Uterus (tissue), 4 donors: ENCODE measurements around the gene ARHGEF17. TPM values are rescaled to one million over a fixed set of nuclear protein-coding genes. Genes with fewer than 3 reads are reported as not detected.

Experiments used
- DNase-seq, 2 donors: peaks; one replicate each; pipeline ENCODE4 v3.0.0-alpha.2; 2019 to 2020
- H3K27ac ChIP-seq, 2 donors: fragments of 200-600 bp; sonication (generic); 1 replicate in 1 of 2; 2 replicates in 1 of 2; pipeline ENCODE4 v1.5.1; 2016 to 2018
- H3K27me3 ChIP-seq, 2 donors: fragments of 200-600 bp; sonication (generic); one replicate each; pipeline ENCODE4 v1.5.1; 2018 to 2019; ENCODE audit warnings: control low read depth in 1 of 2
- H3K36me3 ChIP-seq, 2 donors: fragments of 200-600 bp; sonication (generic); one replicate each; pipeline ENCODE4 v1.5.1; 2019; ENCODE audit warnings: control low read depth in 1 of 2
- H3K4me1 ChIP-seq, 2 donors: fragments of 200-600 bp; sonication (generic); one replicate each; pipeline ENCODE4 v1.5.1; 2018 to 2019; ENCODE audit warnings: control low read depth in 1 of 2
- H3K4me3 ChIP-seq, 2 donors: fragments of 200-600 bp; sonication (generic); 1 replicate in 1 of 2; 2 replicates in 1 of 2; pipeline ENCODE4 v1.5.1; 2018 to 2019; ENCODE audit warnings: mild to moderate bottlenecking in 1 of 2
- H3K9me3 ChIP-seq, 2 donors: fragments of 200-600 bp; sonication (generic); one replicate each; pipeline ENCODE4 v1.5.1; 2019; ENCODE audit warnings: control low read depth in 1 of 2
- POLR2A ChIP-seq, 2 donors: fragments of 450-650 bp; IDR thresholded peaks; one replicate each; pipeline ENCODE4 v1.6.1; 2016; ENCODE audit warnings: antibody characterized with exemption in 2 of 2, mild to moderate bottlenecking in 1 of 2, moderate library complexity in 1 of 2
- intact Hi-C: fragments of 100-400 bp; cut with DNase I; formaldehyde crosslinking; loops from one replicate; pipeline ENCODE4 v1.15.1; 2023; ENCODE audit warnings: low total_unique reads
- total RNA-seq, 4 donors: library from RNA; depleted of rRNA in 3 of 4; stranded (reverse); fragments of >200 nt in 3 of 4; gene quantifications; one replicate each; pipeline versions ENCODE4 v1.1.0 to v1.2.4, GENCODE V29; 2014 to 2023
- TF ChIP-seq, protein P1 (sequence below), 4 experiments: fragments of 200-600 bp in 2 of 4; fragments of 450-650 bp in 2 of 4; sonication (generic) in 2 of 4; IDR thresholded peaks; one replicate each; pipeline ENCODE4 v1.5.1; 2016 to 2019; ENCODE audit warnings: antibody characterized with exemption in 4 of 4, mild to moderate bottlenecking in 2 of 4, moderate library complexity in 1 of 4
- donor health status: DM: yes; HTN: yes; CAD: no.

ARHGEF17 gene
- total RNA-seq, 4 donors from 2014 or later = 17.9 to 174 (median 58.6) TPM

- no peak for DNase-seq
- intact Hi-C loops = no loop called here
- Histone ChIP-seq H3K27ac (no peak overlapping the region), H3K36me3 (no peaks in the 10 kb centered on the region), H3K9me3 (no peaks in the 10 kb centered on the region), H3K4me3 (no peak overlapping the region), H3K4me1 (peaks cover 0 to 9% of the 10 kb centered on the region in 2 donors), H3K27me3 (no peaks in the 10 kb centered on the region)
- TF ChIP-seq, protein P1, sequence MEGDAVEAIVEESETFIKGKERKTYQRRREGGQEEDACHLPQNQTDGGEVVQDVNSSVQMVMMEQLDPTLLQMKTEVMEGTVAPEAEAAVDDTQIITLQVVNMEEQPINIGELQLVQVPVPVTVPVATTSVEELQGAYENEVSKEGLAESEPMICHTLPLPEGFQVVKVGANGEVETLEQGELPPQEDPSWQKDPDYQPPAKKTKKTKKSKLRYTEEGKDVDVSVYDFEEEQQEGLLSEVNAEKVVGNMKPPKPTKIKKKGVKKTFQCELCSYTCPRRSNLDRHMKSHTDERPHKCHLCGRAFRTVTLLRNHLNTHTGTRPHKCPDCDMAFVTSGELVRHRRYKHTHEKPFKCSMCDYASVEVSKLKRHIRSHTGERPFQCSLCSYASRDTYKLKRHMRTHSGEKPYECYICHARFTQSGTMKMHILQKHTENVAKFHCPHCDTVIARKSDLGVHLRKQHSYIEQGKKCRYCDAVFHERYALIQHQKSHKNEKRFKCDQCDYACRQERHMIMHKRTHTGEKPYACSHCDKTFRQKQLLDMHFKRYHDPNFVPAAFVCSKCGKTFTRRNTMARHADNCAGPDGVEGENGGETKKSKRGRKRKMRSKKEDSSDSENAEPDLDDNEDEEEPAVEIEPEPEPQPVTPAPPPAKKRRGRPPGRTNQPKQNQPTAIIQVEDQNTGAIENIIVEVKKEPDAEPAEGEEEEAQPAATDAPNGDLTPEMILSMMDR (IDR thresholded peaks at IDR 0.05) = no peak
- no peak for TF ChIP-seq POLR2A (IDR thresholded peaks at IDR 0.05)
Measured at GRCh38 chr11:73379189-73379880, 71.3 kb downstream of the ARHGEF17 start.

GRCh38 chr11:73380331-73380730 lies 72.3 kb downstream of the ARHGEF17 start:
- peaks cover 0 to 9% of the 10 kb centered on the region in 2 donors for H3K4me1 ChIP-seq
- TF ChIP-seq, protein P1 (IDR thresholded peaks at IDR 0.05) = no peak
- TF ChIP-seq POLR2A (IDR thresholded peaks at IDR 0.05) = no peak

GRCh38 chr11:73380897-73381410 lies 72.9 kb downstream of the ARHGEF17 start:
- Histone ChIP-seq H3K27me3 (no peaks in the 10 kb centered on the region), H3K36me3 (no peaks in the 10 kb centered on the region), H3K27ac (no peak overlapping the region), H3K4me3 (no peak overlapping the region), H3K4me1 (peaks cover 0 to 9% of the 10 kb centered on the region in 2 donors), H3K9me3 (no peaks in the 10 kb centered on the region)
- TF ChIP-seq POLR2A (IDR thresholded peaks at IDR 0.05) = no peak
- TF ChIP-seq, protein P1 (IDR thresholded peaks at IDR 0.05) = no peak
- intact Hi-C loops = no loop called here
- no peak for DNase-seq

More at GRCh38 chr11:73380331-73380730, 72.3 kb downstream of the ARHGEF17 start:
- no peak overlapping the region for H3K4me3 ChIP-seq
- H3K9me3 ChIP-seq = no peaks in the 10 kb centered on the region
- intact Hi-C loops = no loop called here
- DNase-seq = no peak
- no peak overlapping the region for H3K27ac ChIP-seq
- no peaks in the 10 kb centered on the region for H3K27me3 ChIP-seq
- no peaks in the 10 kb centered on the region for H3K36me3 ChIP-seq

- H3K4me1 ChIP-seq = peaks cover 0 to 7% of the 10 kb centered on the region in 2 donors
- no peak overlapping the region for H3K27ac ChIP-seq
Measured at GRCh38 chr11:73381589-73381988, 73.5 kb downstream of the ARHGEF17 start.

DNA sequence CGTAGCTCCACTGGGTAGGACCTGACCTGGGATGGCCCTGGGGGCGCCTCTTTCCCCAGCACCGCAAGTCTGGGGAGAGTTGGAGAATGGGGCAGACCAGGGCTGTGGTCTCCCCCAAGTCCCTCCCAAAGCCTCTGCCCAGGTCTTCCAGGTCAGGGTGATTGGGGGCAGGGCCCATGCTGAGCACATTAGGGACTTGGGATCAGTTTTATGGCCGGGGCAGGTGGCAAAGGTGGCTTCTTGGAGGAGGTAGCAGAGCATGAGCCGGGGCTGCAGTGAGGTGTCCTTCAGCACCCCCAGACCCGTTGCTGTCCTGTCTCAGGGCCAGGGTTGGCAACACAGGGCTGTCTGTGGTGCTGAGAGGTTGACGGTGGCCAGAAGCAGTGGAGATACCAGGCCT lies 74.1 kb downstream of the ARHGEF17 start:
- H3K4me3 ChIP-seq = no peak overlapping the region
- intact Hi-C loops = no loop called here
- H3K9me3 ChIP-seq = no peaks in the 10 kb centered on the region
- H3K4me1 ChIP-seq = peaks cover 0 to 1% of the 10 kb centered on the region in 2 donors
- no peaks in the 10 kb centered on the region for H3K27me3 ChIP-seq
- no peak overlapping the region for H3K27ac ChIP-seq
- no peak for TF ChIP-seq POLR2A (IDR thresholded peaks at IDR 0.05)
- TF ChIP-seq, protein P1 (IDR thresholded peaks at IDR 0.05) = no peak
- DNase-seq = no peak
- H3K36me3 ChIP-seq = no peaks in the 10 kb centered on the region

More at GRCh38 chr11:73381589-73381988, 73.5 kb downstream of the ARHGEF17 start:
- no peaks in the 10 kb centered on the region for H3K36me3 ChIP-seq
- no peaks in the 10 kb centered on the region for H3K27me3 ChIP-seq
- intact Hi-C loops = no loop called here
- no peaks in the 10 kb centered on the region for H3K9me3 ChIP-seq
- H3K4me3 ChIP-seq = no peak overlapping the region
- TF ChIP-seq, protein P1 (IDR thresholded peaks at IDR 0.05) = no peak
- no peak for TF ChIP-seq POLR2A (IDR thresholded peaks at IDR 0.05)
- no peak for DNase-seq
